GM12878 (cell line): ENCODE results near the gene DUT. TPM values are rescaled to one million over a fixed set of nuclear protein-coding genes. Genes with fewer than 3 reads are reported as not detected.

Source experiments
- ATAC-seq: fragments of 200-7000 bp; cut with Tn5 transposase; 3 replicates; pipeline ENCODE4 v1.9.1; 2020; ENCODE audit warnings: mild to moderate bottlenecking, moderate library complexity
- BruUV-seq: library from RNA; stranded (reverse); fragments of 400-500 nt; replicated peaks from 2 replicates; lab custom pipeline; 2021; lab: Mats Ljungman, UMichigan
- CTCF ChIA-PET: fragments of 300-600 bp; sonication (Branson Sonifier 250); formaldehyde crosslinking; extraction: SDS; loops from one replicate; lab custom pipeline; 2021; ENCODE audit warnings: inconsistent platforms; lab: Yijun Ruan, JAX
- POLR2A ChIA-PET: fragments of 350-600 bp; formaldehyde crosslinking; extraction: SDS; loops from one replicate; lab custom pipeline; 2021; ENCODE audit warnings: inconsistent platforms; lab: Charles Lee
- RAD21 ChIA-PET: fragments of 300-600 bp; sonication (Branson Sonifier 250); formaldehyde crosslinking; loops from one replicate; lab custom pipeline; 2023; ENCODE audit warnings: antibody characterized with exemption; ENCODE audit not compliant: unreplicated experiment; lab: Charles Lee
- SMC1A ChIA-PET: fragments of 300-600 bp; sonication (Branson Sonifier 250); formaldehyde crosslinking; loops from one replicate; lab custom pipeline; 2023; ENCODE audit not compliant: unreplicated experiment, uncharacterized antibody; lab: Charles Lee
- DNase-seq: peaks from one replicate; pipeline ENCODE4 v3.0.0-alpha.2; 2011; ENCODE audit warnings: low read depth, low spot score
- FAIRE-seq: peaks from 3 replicates; lab custom pipeline; 2011; peaks lifted over from hg19 to GRCh38; lab: Jason Lieb, UNC
- H2AFZ ChIP-seq: 2 replicates; pipeline ENCODE4 v1.6.0; 2011; ENCODE audit warnings: low read depth, low read length, control low read depth; ENCODE audit not compliant: control insufficient read depth
- H3K27ac ChIP-seq: 2 replicates; pipeline ENCODE4 v1.5.1; 2011; ENCODE audit warnings: control low read depth; ENCODE audit not compliant: control insufficient read depth, insufficient read depth
- H3K27me3 ChIP-seq, 2 experiments: replicated peaks in 1 of 2; 2 replicates each; pipeline versions ENCODE4 v1.6.0 to v1.6.1; 2011; ENCODE audit warnings: low read length in 1 of 2; ENCODE audit not compliant: control insufficient read depth in 2 of 2, insufficient read depth in 2 of 2
- H3K36me3 ChIP-seq, 2 experiments: 2 replicates each; pipeline ENCODE4 v1.5.1; 2011; ENCODE audit warnings: low read length in 1 of 2; ENCODE audit not compliant: control insufficient read depth in 2 of 2, insufficient read depth in 2 of 2
- H3K4me1 ChIP-seq: 2 replicates; pipeline ENCODE4 v1.6.1; 2011; ENCODE audit warnings: mild to moderate bottlenecking, low read length, moderate library complexity, mixed read lengths; ENCODE audit not compliant: control insufficient read depth, insufficient read depth
- H3K4me2 ChIP-seq: 2 replicates; pipeline ENCODE4 v1.6.0; 2011; ENCODE audit warnings: control low read depth; ENCODE audit not compliant: control insufficient read depth, insufficient read depth
- H3K4me3 ChIP-seq: fragments of 200-600 bp; sonication (generic); 2 replicates; pipeline ENCODE4 v1.5.1; 2016
- H3K79me2 ChIP-seq: 2 replicates; pipeline ENCODE4 v1.6.0; 2011; ENCODE audit warnings: low read length; ENCODE audit not compliant: control insufficient read depth, insufficient read depth
- H3K9ac ChIP-seq: 2 replicates; pipeline ENCODE4 v1.8.0; 2011; ENCODE audit warnings: low read length, control low read depth, mixed read lengths; ENCODE audit not compliant: control insufficient read depth, insufficient read depth
- H3K9me3 ChIP-seq: replicated peaks from 3 replicates; pipeline ENCODE4 v1.5.1; 2011; ENCODE audit warnings: mild to moderate bottlenecking, low read length; ENCODE audit not compliant: control insufficient read depth, insufficient read depth
- H4K20me1 ChIP-seq: 2 replicates; pipeline ENCODE4 v1.6.0; 2011; ENCODE audit not compliant: control insufficient read depth, insufficient read depth
- BCLAF1 ChIP-seq: fragments of 450-650 bp; IDR thresholded peaks from 2 replicates; pipeline ENCODE4 v1.6.1; 2017; ENCODE audit warnings: antibody characterized with exemption, mild to moderate bottlenecking, moderate library complexity
- BHLHE40 ChIP-seq, 2 experiments: fragments of 450-650 bp in 1 of 2; IDR thresholded peaks; 2 replicates each; pipeline ENCODE4 v1.6.1; 2011 to 2017; ENCODE audit warnings: low read depth in 2 of 2, borderline replicate concordance in 1 of 2, improper control_type of control experiment in 1 of 2, low read length in 1 of 2, mild to moderate bottlenecking in 1 of 2
- CBFB ChIP-seq: IDR thresholded peaks from 2 replicates; pipeline ENCODE4 v1.6.1; 2016; ENCODE audit warnings: antibody characterized with exemption, low read depth
- CBX3 ChIP-seq: fragments of 200-600 bp; sonication (generic); IDR thresholded peaks from 2 replicates; pipeline ENCODE4 v1.6.1; 2016; ENCODE audit warnings: low read depth, borderline replicate concordance
- FOS ChIP-seq: IDR thresholded peaks from 3 replicates; pipeline ENCODE4 v1.6.1; 2011; ENCODE audit warnings: borderline replicate concordance; ENCODE audit not compliant: insufficient read length; ENCODE audit errors: extremely low read depth
- NBN ChIP-seq: fragments of 450-650 bp; IDR thresholded peaks from 2 replicates; pipeline ENCODE4 v1.6.1; 2016
- SIN3A ChIP-seq: IDR thresholded peaks from 2 replicates; pipeline ENCODE4 v1.6.1; 2012; ENCODE audit warnings: low read depth, low read length, improper control_type of control experiment
- TCF3 ChIP-seq: IDR thresholded peaks from 2 replicates; pipeline ENCODE4 v1.6.1; 2012; ENCODE audit warnings: low read depth, mild to moderate bottlenecking, low read length, borderline replicate concordance; ENCODE audit not compliant: insufficient read depth
- TCF7 ChIP-seq: IDR thresholded peaks from 2 replicates; pipeline ENCODE4 v1.6.1; 2014; ENCODE audit warnings: antibody characterized with exemption, borderline replicate concordance
- ZNF217 ChIP-seq: fragments of 450-650 bp; IDR thresholded peaks from 2 replicates; pipeline ENCODE4 v1.6.1; 2017; ENCODE audit warnings: antibody characterized with exemption, mild to moderate bottlenecking
- ZNF274 ChIP-seq: IDR thresholded peaks from one replicate; pipeline ENCODE4 v1.8.0; 2011; ENCODE audit not compliant: insufficient read length, insufficient read depth
- WGBS: methylation state at CpG from one replicate; pipeline ENCODE4 v1.1.6; 2016; ENCODE audit warnings: low lambda C conversion rate; ENCODE audit not compliant: insufficient replicate concordance, insufficient coverage; ENCODE audit errors: missing lambda C conversion rate; 5-methylcytosine and 5-hydroxymethylcytosine counted together
- in situ Hi-C: fragments of 300-500 bp; cut with MboI; formaldehyde crosslinking; loops from 9 replicates; pipeline ENCODE4 v1.14.3; 2018; ENCODE audit warnings: mixed read lengths
- intact Hi-C: fragments of 100-400 bp; cut with micrococcal nuclease; formaldehyde crosslinking; loops from one replicate; pipeline ENCODE4 v1.14.2; 2022; ENCODE audit not compliant: unreplicated experiment
- polyA plus RNA-seq, 11 experiments: library from polyadenylated mRNA; depleted of rRNA in 4 of 11; unstranded in 6 of 11; stranded (reverse) in 5 of 11; fragments of >200 nt; fragmentation: Nextera tagmentation in 4 of 11; fragmentation: Illumina TruSeq in 1 of 11; extraction: Ambion mirVana in 4 of 11; extraction: Trizol in 1 of 11; gene quantifications; 1 replicate in 1 of 11; 2 replicates in 10 of 11; pipeline versions ENCODE4 v1.2.1 to v1.2.3, GENCODE V29; 2011 to 2016; ENCODE audit warnings: inconsistent platforms in 2 of 11, missing spikeins in 2 of 11, low read depth in 1 of 11
- total RNA-seq, 4 experiments: library from RNA; depleted of rRNA in 3 of 4; stranded (reverse); fragments of >200 nt in 3 of 4; fragmentation: Illumina TruSeq in 1 of 4; extraction: Trizol in 1 of 4; gene quantifications; 2 replicates each; pipeline versions ENCODE4 v1.2.1 to v1.2.3, GENCODE V29; 2013 to 2021

DUT gene
- total and polyA plus RNA-seq, 10 of the 15 experiments (the other 5 are each of a cell fraction or from before 2014, with no cell fraction given) = 20.1 to 452 (median 149) TPM

DNA sequence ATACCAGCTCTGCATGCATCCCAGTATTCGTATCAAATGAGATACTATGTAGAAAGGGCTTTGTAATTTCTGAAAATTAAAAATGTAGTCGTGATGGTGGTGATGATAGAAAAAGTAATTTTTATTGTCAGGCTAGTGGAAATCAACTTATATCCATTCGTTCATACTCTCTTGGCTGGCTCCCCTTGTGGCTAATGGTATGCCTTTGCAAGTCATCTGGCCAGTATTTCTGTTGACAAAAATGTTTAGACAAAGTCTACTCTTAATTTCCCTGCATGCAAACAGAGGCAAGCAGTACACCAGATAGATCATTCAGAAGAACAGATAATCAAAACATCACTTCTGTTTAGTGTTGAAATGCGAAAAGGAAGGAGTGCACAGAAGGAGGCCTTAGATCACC is 49.6 kb upstream of the DUT start:
- TF ChIP-seq SIN3A = no peak
- no peak for TF ChIP-seq CBX3
- no peak for TF ChIP-seq CBFB
- TF ChIP-seq TCF7 = no peak
- no peaks in the 10 kb centered on the region for H3K79me2 ChIP-seq
- no peaks in the 10 kb centered on the region for H3K4me1 ChIP-seq
- intact Hi-C loops (no loop called here), in situ Hi-C loops (loop anchor here (10.0 kb wide), 1 partner anchor 1087 kb away; no protein-coding TSS in a partner anchor)
- peaks cover 0 to 2% of the 10 kb centered on the region in 2 experiments; a peak in 1 of 4 replicates for H3K27me3 ChIP-seq
- H3K9me3 ChIP-seq = no peaks in the 10 kb centered on the region
- no peak overlapping the region for H2AFZ ChIP-seq
- SMC1A ChIA-PET = no interaction called here
- no TSS peak for BruUV-seq
- H3K9ac ChIP-seq = no peak overlapping the region
- CTCF ChIA-PET = no interaction called here
- no peak for FAIRE-seq
- no peak for ATAC-seq
- H4K20me1 ChIP-seq = no peaks in the 10 kb centered on the region
- 28% methylated on average over 4 of the region's 4 CpGs for WGBS
- H3K4me2 ChIP-seq = no peak overlapping the region
- H3K27ac ChIP-seq = no peak overlapping the region
- no peak overlapping the region for H3K4me3 ChIP-seq
- DNase-seq = no peak
- RAD21 ChIA-PET = no interaction called here
- POLR2A ChIA-PET = no interaction called here
- no peaks in the 10 kb centered on the region for H3K36me3 ChIP-seq

- intact Hi-C loops = no loop called here
- in situ Hi-C loops = loop anchor here (10.0 kb wide), 1 partner anchor 1087 kb away; no protein-coding TSS in a partner anchor
- no peak for TF ChIP-seq NBN
- no peak for TF ChIP-seq ZNF274
- TF ChIP-seq FOS = no peak
- no peak for TF ChIP-seq BCLAF1
- TF ChIP-seq BHLHE40 (IDR thresholded peaks at IDR 0.05; ENCODE audit: borderline replicate concordance in 1 of 2, low read depth in 2 of 2, low read length in 1 of 2) = no peak
- TF ChIP-seq ZNF217 = no peak
- no peak for TF ChIP-seq TCF3
Observed at GRCh38 chr15:48282216-48282615, 49.0 kb upstream of the DUT start.

More at GRCh38 chr15:48282216-48282615, 49.0 kb upstream of the DUT start:
- Histone ChIP-seq H3K4me2 (no peak overlapping the region), H3K4me1 (no peaks in the 10 kb centered on the region), H4K20me1 (no peaks in the 10 kb centered on the region), H3K27me3 (no peaks in the 10 kb centered on the region), H3K27ac (no peak overlapping the region), H3K36me3 (no peaks in the 10 kb centered on the region), H2AFZ (no peak overlapping the region), H3K4me3 (no peak overlapping the region), H3K9ac (no peak overlapping the region), H3K9me3 (no peaks in the 10 kb centered on the region), H3K79me2 (no peaks in the 10 kb centered on the region)
- ChIA-PET CTCF (no interaction called here), POLR2A (no interaction called here), SMC1A (no interaction called here), RAD21 (no interaction called here)
- no peak for FAIRE-seq
- no TSS peak for BruUV-seq
- no peak for ATAC-seq
- no peak for DNase-seq
- WGBS = 23% methylated on average over 4 of the region's 4 CpGs
